ENCODE data around the gene KCNQ5. TPM values are rescaled to one million over a fixed set of nuclear protein-coding genes. Genes with fewer than 3 reads are reported as not detected.

KCNQ5 gene
- total RNA-seq, 1 experiment from 2014 or later = not detected

DNA sequence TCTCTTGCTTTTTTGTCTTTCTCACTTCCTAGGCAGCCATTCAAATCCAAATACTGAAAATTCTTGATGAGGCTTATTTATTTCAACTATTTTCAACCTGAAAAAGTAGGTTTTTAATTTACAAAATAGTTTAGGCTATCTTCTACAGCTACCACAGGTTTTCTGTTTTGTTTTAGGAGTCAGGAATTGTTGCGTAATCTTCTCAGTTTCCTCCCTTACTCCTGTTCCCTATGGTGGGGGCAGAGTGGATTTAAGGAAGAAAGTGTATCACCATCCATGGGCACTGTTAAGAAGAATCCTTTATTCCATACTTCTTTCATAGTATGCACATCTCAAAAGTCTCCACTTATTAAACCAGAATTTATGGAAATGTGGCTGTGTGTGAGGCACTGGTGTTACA, 421.0 kb downstream of the KCNQ5 start:
- Histone ChIP-seq H3K79me2 (ENCODE audit: insufficient read depth, low read length) (no peaks in the 10 kb centered on the region), H3K27me3 (ENCODE audit: insufficient read depth, low read length) (peaks cover 30% of the 10 kb centered on the region), H2AFZ (ENCODE audit: low read depth, low read length, poor library complexity, severe bottlenecking) (no peak overlapping the region), H3K36me3 (ENCODE audit: control insufficient read depth in 1 of 2, insufficient read depth in 2 of 2, low read length in 2 of 2) (no peaks in the 10 kb centered on the region), H3K9me2 (ENCODE audit: insufficient read depth) (peaks cover 4% of the 10 kb centered on the region; the same call in 1 of the 2 replicates), H3K4me3 (replicated peaks in 1 of 2; ENCODE audit: low read depth in 1 of 2, low read length in 2 of 2) (no peak overlapping the region), H3K4me2 (ENCODE audit: low read length) (no peak overlapping the region), H3K4me1 (ENCODE audit: control insufficient read depth in 1 of 2, insufficient read depth in 2 of 2, low read length in 2 of 2) (no peaks in the 10 kb centered on the region), H3K27ac (ENCODE audit: low read depth, low read length) (no peak overlapping the region), H3K9me3 (ENCODE audit: control insufficient read depth in 1 of 2, insufficient read depth in 1 of 2, low read depth in 1 of 2, low read length in 2 of 2) (no peaks in the 10 kb centered on the region), H3K9ac (ENCODE audit: low read length) (no peak overlapping the region), H4K20me1 (ENCODE audit: insufficient read depth) (no peaks in the 10 kb centered on the region)
- ChIA-PET POLR2A (no interaction called here), CTCF (no interaction called here), RAD21 (ENCODE audit: low non-redundant PET in 1 of 2, low total read pairs in 2 of 2, uncharacterized antibody in 2 of 2, unreplicated experiment in 2 of 2) (no interaction called here)
- no peak for TF ChIP-seq TCF7L2 (IDR thresholded peaks at IDR 0.05; ENCODE audit: borderline replicate concordance, extremely low read depth, insufficient read depth, insufficient read length)
- no peak for TF ChIP-seq CTCF (IDR thresholded peaks at IDR 0.05 in 2 of 3, conservative IDR thresholded peaks at IDR 0.05 in 1 of 3; ENCODE audit: borderline replicate concordance in 1 of 3, insufficient read depth in 1 of 3, low read depth in 2 of 3, low read length in 2 of 3)
- no peak for TF ChIP-seq CEBPB (IDR thresholded peaks at IDR 0.05; ENCODE audit: low read depth)
- no peak for TF ChIP-seq ZFX (IDR thresholded peaks at IDR 0.05)
- no peak for TF ChIP-seq REST (IDR thresholded peaks at IDR 0.05; ENCODE audit: low read depth)
- TF ChIP-seq RAD21 (IDR thresholded peaks at IDR 0.05; ENCODE audit: low read depth) = no peak
- TF ChIP-seq, protein P1, sequence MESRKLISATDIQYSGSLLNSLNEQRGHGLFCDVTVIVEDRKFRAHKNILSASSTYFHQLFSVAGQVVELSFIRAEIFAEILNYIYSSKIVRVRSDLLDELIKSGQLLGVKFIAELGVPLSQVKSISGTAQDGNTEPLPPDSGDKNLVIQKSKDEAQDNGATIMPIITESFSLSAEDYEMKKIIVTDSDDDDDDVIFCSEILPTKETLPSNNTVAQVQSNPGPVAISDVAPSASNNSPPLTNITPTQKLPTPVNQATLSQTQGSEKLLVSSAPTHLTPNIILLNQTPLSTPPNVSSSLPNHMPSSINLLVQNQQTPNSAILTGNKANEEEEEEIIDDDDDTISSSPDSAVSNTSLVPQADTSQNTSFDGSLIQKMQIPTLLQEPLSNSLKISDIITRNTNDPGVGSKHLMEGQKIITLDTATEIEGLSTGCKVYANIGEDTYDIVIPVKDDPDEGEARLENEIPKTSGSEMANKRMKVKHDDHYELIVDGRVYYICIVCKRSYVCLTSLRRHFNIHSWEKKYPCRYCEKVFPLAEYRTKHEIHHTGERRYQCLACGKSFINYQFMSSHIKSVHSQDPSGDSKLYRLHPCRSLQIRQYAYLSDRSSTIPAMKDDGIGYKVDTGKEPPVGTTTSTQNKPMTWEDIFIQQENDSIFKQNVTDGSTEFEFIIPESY (IDR thresholded peaks at IDR 0.05; ENCODE audit: extremely low read depth, insufficient replicate concordance, low read length) = no peak
- TF ChIP-seq EGR1 (IDR thresholded peaks at IDR 0.05; ENCODE audit: low read depth) = no peak
- TF ChIP-seq SRF (IDR thresholded peaks at IDR 0.05; ENCODE audit: low read depth) = no peak
- no peak for TF ChIP-seq ELF1 (IDR thresholded peaks at IDR 0.05; ENCODE audit: borderline replicate concordance, low read depth)
- TF ChIP-seq YY1 (IDR thresholded peaks at IDR 0.05; ENCODE audit: extremely low read depth, insufficient replicate concordance, low read depth, low read length) = no peak
- no peak for TF ChIP-seq MAX (IDR thresholded peaks at IDR 0.05)
- TF ChIP-seq SP1 (IDR thresholded peaks at IDR 0.05; ENCODE audit: low read depth) = no peak
- TF ChIP-seq EZH2 (IDR thresholded peaks at IDR 0.05) = no peak
- TF ChIP-seq POLR2AphosphoS5 (IDR thresholded peaks at IDR 0.05; ENCODE audit: low read depth, low read length) = no peak
- no peak for TF ChIP-seq ZNF274 (IDR thresholded peaks at IDR 0.05; ENCODE audit: low read depth, low read length)
- BruUV-seq (replicated peaks) = no TSS peak
- intact Hi-C loops (cut with micrococcal nuclease) = no loop called here
- no peak for ATAC-seq
- DNase-seq (ENCODE audit: low read depth, low spot score) = no peak

Data from HCT116 (cell line).